HepG2 (cell line): Measurements from ENCODE around the gene FCHO2.

Experiments
- CREB1 ChIP-seq, 2 experiments: fragments of 450-650 bp in 1 of 2; IDR thresholded peaks; 2 replicates each; pipeline ENCODE4 v1.6.1; 2016 to 2017; ENCODE audit warnings: control low read depth in 1 of 2, mild to moderate bottlenecking in 1 of 2, missing compliant biosample characterization in 1 of 2, missing genetic modification characterization in 1 of 2
- HOXA7 ChIP-seq: sonication (generic); formaldehyde crosslinking; IDR thresholded peaks from 2 replicates; pipeline ENCODE4 v1.8.1; 2022; ENCODE audit warnings: mild to moderate bottlenecking, missing genetic modification reagents, moderate library complexity
- POLR2AphosphoS2 ChIP-seq: IDR thresholded peaks from 2 replicates; pipeline ENCODE4 v1.6.1; 2011; ENCODE audit warnings: low read depth, low read length, improper control_type of control experiment
- TAF15 ChIP-seq: fragments of 200-400 bp; formaldehyde crosslinking; IDR thresholded peaks from one replicate; pipeline ENCODE4 v1.6.1; 2018; ENCODE audit warnings: mild to moderate bottlenecking, low read depth, low read length; ENCODE audit not compliant: poor library complexity, severe bottlenecking
- TF ChIP-seq, protein P1 (sequence below): sonication (generic); formaldehyde crosslinking; IDR thresholded peaks from 2 replicates; pipeline ENCODE4 v1.4.0; 2020; ENCODE audit warnings: missing genetic modification reagents, borderline replicate concordance

DNA sequence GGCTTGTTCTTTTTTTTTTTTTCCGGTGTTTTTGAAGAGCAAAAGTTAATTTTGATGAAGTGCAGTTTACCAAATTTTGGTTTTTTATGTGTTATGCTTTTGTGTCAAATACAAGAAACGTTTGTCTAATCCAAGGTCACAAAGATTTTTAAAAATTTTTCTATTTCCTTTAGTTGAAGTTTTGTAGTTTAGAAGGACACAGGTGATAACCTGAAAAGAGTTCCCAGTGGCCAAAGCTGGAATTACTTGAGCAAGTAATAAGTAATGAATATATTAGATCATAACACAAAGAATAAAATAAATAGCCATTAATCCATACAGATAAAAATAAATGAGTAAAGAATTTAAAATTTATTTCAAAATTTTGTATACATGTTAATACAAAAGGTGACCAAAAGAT is 71.5 kb downstream of the FCHO2 start:
- TF ChIP-seq CREB1 (IDR thresholded peaks at IDR 0.05): no peak
- no peak for TF ChIP-seq CREB1 (CRISPR knock-in tag; IDR thresholded peaks at IDR 0.05)
- TF ChIP-seq POLR2AphosphoS2: no peak
- no peak for TF ChIP-seq HOXA7 (CRISPR knock-in tag)
- TF ChIP-seq, protein P1, sequence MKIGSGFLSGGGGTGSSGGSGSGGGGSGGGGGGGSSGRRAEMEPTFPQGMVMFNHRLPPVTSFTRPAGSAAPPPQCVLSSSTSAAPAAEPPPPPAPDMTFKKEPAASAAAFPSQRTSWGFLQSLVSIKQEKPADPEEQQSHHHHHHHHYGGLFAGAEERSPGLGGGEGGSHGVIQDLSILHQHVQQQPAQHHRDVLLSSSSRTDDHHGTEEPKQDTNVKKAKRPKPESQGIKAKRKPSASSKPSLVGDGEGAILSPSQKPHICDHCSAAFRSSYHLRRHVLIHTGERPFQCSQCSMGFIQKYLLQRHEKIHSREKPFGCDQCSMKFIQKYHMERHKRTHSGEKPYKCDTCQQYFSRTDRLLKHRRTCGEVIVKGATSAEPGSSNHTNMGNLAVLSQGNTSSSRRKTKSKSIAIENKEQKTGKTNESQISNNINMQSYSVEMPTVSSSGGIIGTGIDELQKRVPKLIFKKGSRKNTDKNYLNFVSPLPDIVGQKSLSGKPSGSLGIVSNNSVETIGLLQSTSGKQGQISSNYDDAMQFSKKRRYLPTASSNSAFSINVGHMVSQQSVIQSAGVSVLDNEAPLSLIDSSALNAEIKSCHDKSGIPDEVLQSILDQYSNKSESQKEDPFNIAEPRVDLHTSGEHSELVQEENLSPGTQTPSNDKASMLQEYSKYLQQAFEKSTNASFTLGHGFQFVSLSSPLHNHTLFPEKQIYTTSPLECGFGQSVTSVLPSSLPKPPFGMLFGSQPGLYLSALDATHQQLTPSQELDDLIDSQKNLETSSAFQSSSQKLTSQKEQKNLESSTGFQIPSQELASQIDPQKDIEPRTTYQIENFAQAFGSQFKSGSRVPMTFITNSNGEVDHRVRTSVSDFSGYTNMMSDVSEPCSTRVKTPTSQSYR (CRISPR knock-in tag): no peak
- no peak for TF ChIP-seq TAF15
